DND-41 (cell line): Measurements from ENCODE around the gene AUTS2.

Source experiments
- ATAC-seq: fragments of 200-7000 bp; cut with Tn5 transposase; 3 replicates; pipeline ENCODE4 v1.9.1; 2021; ENCODE audit warnings: low read depth; ENCODE audit not compliant: insufficient read depth
- DNase-seq: peaks from one replicate; pipeline ENCODE4 v3.0.0-alpha.2; 2020
- H2AFZ ChIP-seq: 2 replicates; pipeline ENCODE4 v1.6.0; 2012; ENCODE audit warnings: low read depth, low read length
- H3K27ac ChIP-seq: 2 replicates; pipeline ENCODE4 v1.5.1; 2012; ENCODE audit warnings: low read length, inconsistent platforms
- H3K27me3 ChIP-seq: fragments of 200-600 bp; sonication (generic); 2 replicates; pipeline ENCODE4 v1.6.0; 2012; ENCODE audit warnings: low read length, mild to moderate bottlenecking, inconsistent platforms; ENCODE audit not compliant: insufficient read depth, poor library complexity
- H3K36me3 ChIP-seq: 2 replicates; pipeline ENCODE4 v1.5.1; 2012; ENCODE audit warnings: low read length, inconsistent platforms; ENCODE audit not compliant: insufficient read depth
- H3K4me1 ChIP-seq: 2 replicates; pipeline ENCODE4 v1.5.1; 2012; ENCODE audit warnings: mild to moderate bottlenecking, low read length; ENCODE audit not compliant: insufficient read depth
- H3K4me2 ChIP-seq: 2 replicates; pipeline ENCODE4 v1.6.0; 2012; ENCODE audit warnings: mild to moderate bottlenecking, moderate library complexity, low read length, inconsistent platforms; ENCODE audit not compliant: insufficient read depth
- H3K4me3 ChIP-seq, 2 experiments: fragments of 200-600 bp in 1 of 2; shearing (Covaris generic) in 1 of 2; 2 replicates each; pipeline ENCODE4 v1.5.1; 2012 to 2016; ENCODE audit warnings: inconsistent platforms in 2 of 2, low read length in 2 of 2, mild to moderate bottlenecking in 2 of 2, low read depth in 1 of 2, moderate library complexity in 1 of 2
- H3K79me2 ChIP-seq: 2 replicates; pipeline ENCODE4 v1.6.0; 2012; ENCODE audit warnings: low read length, inconsistent platforms; ENCODE audit not compliant: insufficient read depth
- H3K9ac ChIP-seq: 2 replicates; pipeline ENCODE4 v1.6.0; 2012; ENCODE audit warnings: low read depth, mild to moderate bottlenecking, inconsistent platforms, low read length, moderate library complexity
- H3K9me3 ChIP-seq: 2 replicates; pipeline ENCODE4 v1.5.1; 2012; ENCODE audit warnings: low read length, moderate library complexity, mild to moderate bottlenecking, inconsistent platforms; ENCODE audit not compliant: insufficient read depth, severe bottlenecking
- H4K20me1 ChIP-seq: 2 replicates; pipeline ENCODE4 v1.6.0; 2012; ENCODE audit warnings: low read length; ENCODE audit not compliant: insufficient read depth
- EZH2 ChIP-seq: IDR thresholded peaks from 3 replicates; pipeline ENCODE4 v1.6.1; 2012; ENCODE audit warnings: borderline replicate concordance, low read depth, mild to moderate bottlenecking, moderate library complexity, low read length, inconsistent platforms; ENCODE audit not compliant: severe bottlenecking
- TF ChIP-seq, protein P1 (sequence below): IDR thresholded peaks from 2 replicates; pipeline ENCODE4 v1.5.1; 2012; ENCODE audit warnings: borderline replicate concordance, low read length, moderate library complexity, mild to moderate bottlenecking; ENCODE audit not compliant: poor library complexity, severe bottlenecking; ENCODE audit errors: extremely low read depth

Gene AUTS2

DNA sequence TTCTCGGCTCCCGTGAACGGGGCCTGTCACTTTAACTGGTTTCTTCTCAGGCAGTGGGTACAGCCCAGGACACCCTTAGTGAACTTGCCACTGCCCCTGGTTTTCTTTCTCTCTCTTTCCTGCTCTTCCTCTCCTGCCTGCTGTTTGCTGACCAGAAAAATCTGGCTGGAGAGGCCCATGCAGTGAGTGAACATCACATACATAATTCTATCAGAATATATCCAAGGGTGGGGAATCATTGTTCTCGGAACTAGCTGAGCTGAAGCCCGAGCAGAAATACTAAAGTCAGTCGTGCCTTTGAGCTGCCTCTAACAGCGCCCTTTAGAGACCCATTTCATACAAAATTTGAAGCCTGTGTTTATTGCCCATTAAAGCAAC is 1032.2 kb downstream of the AUTS2 start:
- no peaks in the 10 kb centered on the region for H3K79me2 ChIP-seq
- no peak for ATAC-seq
- no peaks in the 10 kb centered on the region for H4K20me1 ChIP-seq
- TF ChIP-seq, protein P1, sequence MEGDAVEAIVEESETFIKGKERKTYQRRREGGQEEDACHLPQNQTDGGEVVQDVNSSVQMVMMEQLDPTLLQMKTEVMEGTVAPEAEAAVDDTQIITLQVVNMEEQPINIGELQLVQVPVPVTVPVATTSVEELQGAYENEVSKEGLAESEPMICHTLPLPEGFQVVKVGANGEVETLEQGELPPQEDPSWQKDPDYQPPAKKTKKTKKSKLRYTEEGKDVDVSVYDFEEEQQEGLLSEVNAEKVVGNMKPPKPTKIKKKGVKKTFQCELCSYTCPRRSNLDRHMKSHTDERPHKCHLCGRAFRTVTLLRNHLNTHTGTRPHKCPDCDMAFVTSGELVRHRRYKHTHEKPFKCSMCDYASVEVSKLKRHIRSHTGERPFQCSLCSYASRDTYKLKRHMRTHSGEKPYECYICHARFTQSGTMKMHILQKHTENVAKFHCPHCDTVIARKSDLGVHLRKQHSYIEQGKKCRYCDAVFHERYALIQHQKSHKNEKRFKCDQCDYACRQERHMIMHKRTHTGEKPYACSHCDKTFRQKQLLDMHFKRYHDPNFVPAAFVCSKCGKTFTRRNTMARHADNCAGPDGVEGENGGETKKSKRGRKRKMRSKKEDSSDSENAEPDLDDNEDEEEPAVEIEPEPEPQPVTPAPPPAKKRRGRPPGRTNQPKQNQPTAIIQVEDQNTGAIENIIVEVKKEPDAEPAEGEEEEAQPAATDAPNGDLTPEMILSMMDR = no peak
- TF ChIP-seq EZH2 = no peak
- H3K27ac ChIP-seq = no peak overlapping the region
- no peaks in the 10 kb centered on the region for H3K4me1 ChIP-seq
- H3K4me2 ChIP-seq = no peak overlapping the region
- no peak for DNase-seq
- no peak overlapping the region for H3K4me3 ChIP-seq
- no peak overlapping the region for H3K9ac ChIP-seq
- no peak overlapping the region for H2AFZ ChIP-seq
- H3K9me3 ChIP-seq = no peaks in the 10 kb centered on the region
- H3K36me3 ChIP-seq = no peaks in the 10 kb centered on the region
- no peaks in the 10 kb centered on the region for H3K27me3 ChIP-seq

DNA sequence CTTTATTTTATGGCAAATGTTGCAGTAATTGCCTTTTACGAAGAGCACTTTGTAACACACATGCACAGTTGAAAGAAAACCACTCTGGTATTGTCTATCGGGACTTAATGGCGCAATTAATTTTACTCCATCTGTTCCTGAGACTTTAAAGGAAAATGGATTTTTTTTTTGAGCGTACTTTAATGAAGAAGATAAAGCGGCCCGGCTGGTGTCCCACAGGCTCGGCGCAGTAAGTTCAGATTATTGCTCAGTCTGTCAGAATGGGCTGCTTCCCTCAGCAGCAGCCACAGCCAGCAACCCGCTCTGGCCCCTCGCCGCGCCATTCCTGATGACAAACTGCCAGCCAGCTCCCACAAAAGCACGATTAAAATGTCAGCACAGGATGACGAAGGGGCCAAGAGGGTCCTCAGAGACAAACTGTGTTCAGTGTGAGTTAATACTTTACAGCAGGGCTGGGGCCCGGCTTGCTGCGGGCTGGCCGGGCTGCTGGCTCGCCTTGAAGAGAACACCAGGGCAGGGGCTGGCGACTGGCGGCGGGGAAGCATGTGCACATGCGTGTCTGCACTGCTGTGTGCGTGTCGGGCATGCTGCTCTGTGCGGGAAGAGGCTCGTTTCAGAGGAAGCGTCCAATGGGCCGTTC is 1032.7 kb downstream of the AUTS2 start:
- Histone ChIP-seq H2AFZ (no peak overlapping the region), H3K27me3 (no peaks in the 10 kb centered on the region), H3K9me3 (no peaks in the 10 kb centered on the region), H3K79me2 (no peaks in the 10 kb centered on the region), H3K4me1 (no peaks in the 10 kb centered on the region), H4K20me1 (no peaks in the 10 kb centered on the region), H3K27ac (no peak overlapping the region), H3K4me3 (no peak overlapping the region), H3K36me3 (no peaks in the 10 kb centered on the region), H3K4me2 (no peak overlapping the region), H3K9ac (no peak overlapping the region)
- no peak for TF ChIP-seq EZH2
- TF ChIP-seq, protein P1 = no peak
- ATAC-seq = no peak
- DNase-seq = no peak

DNA sequence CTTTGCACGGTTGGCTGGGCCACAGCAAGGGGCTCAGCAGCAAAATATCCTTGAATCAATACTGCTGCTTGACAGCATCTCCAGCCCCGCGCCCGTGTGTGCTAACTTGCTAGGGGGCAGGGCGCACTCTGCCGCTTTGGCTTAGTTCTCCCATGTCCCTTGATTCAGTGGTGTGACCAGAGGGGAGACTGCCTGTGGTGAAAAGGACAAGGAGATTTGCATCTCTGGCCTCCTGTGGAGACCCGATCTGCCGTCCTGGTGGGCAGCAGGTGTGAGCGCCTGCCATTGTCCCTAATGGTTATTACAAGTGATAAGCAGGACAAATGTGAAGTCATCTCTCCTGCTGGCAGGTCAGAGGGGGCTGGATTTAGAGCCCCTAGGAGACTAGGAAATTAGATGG is 1033.4 kb downstream of the AUTS2 start:
- Histone ChIP-seq H3K9me3 (no peaks in the 10 kb centered on the region), H3K4me3 (no peak overlapping the region), H3K9ac (no peak overlapping the region), H3K79me2 (no peaks in the 10 kb centered on the region), H3K36me3 (no peaks in the 10 kb centered on the region), H4K20me1 (0 out of 2 replicates have a peak, but pooled peaks cover 3% of the 10 kb centered on the region), H3K27ac (no peak overlapping the region), H2AFZ (no peak overlapping the region), H3K27me3 (no peaks in the 10 kb centered on the region), H3K4me1 (no peaks in the 10 kb centered on the region), H3K4me2 (no peak overlapping the region)
- ATAC-seq (no peak), DNase-seq (no peak)
- no peak for TF ChIP-seq EZH2
- TF ChIP-seq, protein P1 = no peak
